ENCODE measurements around the gene FMO2.

Gene FMO2
- total RNA-seq = 0 reads per million in 4 experiments

GRCh38 chr1:171185091-171185490, at the start of gene FMO2:
Gene FMO2 (plus strand): TSS chr1:171185300. CDS start chr1:171185714, 414 bp downstream.
- no peak for DNase-seq

- DNase-seq = no peak
These were observed 47.5 kb upstream of the FMO2 start for GRCh38 chr1:171137580-171137979.

- DNase-seq = no peak
These were observed 46.1 kb upstream of the FMO2 start for GRCh38 chr1:171138980-171139379.

GRCh38 chr1:171139890-171140289, 45.2 kb upstream of the FMO2 start:
- no peak for DNase-seq

- DNase-seq = no peak
These were observed 44.7 kb upstream of the FMO2 start for GRCh38 chr1:171140401-171140800.

GRCh38 chr1:171140956-171141687, 44.0 kb upstream of the FMO2 start:
- no peak for DNase-seq

- DNase-seq = no peak
These were observed 43.2 kb upstream of the FMO2 start for GRCh38 chr1:171141688-171142415.

- DNase-seq = no peak
These were observed 42.4 kb upstream of the FMO2 start for GRCh38 chr1:171142416-171143385.

- no peak for DNase-seq
These were observed 34.9 kb upstream of the FMO2 start for GRCh38 chr1:171150156-171150555.

GRCh38 chr1:171152549-171152948, 32.6 kb upstream of the FMO2 start:
- DNase-seq = no peak

- no peak for DNase-seq
These were observed 29.6 kb upstream of the FMO2 start for GRCh38 chr1:171155484-171155883.

- DNase-seq = no peak
These were observed 27.0 kb upstream of the FMO2 start for GRCh38 chr1:171158096-171158495.

- DNase-seq = no peak
These were observed 26.5 kb upstream of the FMO2 start for GRCh38 chr1:171158551-171158950.

GRCh38 chr1:171159148-171159547, 26.0 kb upstream of the FMO2 start:
- DNase-seq = no peak

- DNase-seq = no peak
These were observed 24.9 kb upstream of the FMO2 start for GRCh38 chr1:171160211-171160610.

- no peak for DNase-seq
These were observed 24.3 kb upstream of the FMO2 start for GRCh38 chr1:171160639-171161354.

GRCh38 chr1:171161431-171161830, 23.7 kb upstream of the FMO2 start:
- no peak for DNase-seq

- DNase-seq = no peak
These were observed 18.7 kb upstream of the FMO2 start for GRCh38 chr1:171166361-171166760.

- no peak for DNase-seq
These were observed 17.3 kb upstream of the FMO2 start for GRCh38 chr1:171167785-171168184.

- no peak for DNase-seq
These were observed 12.6 kb upstream of the FMO2 start for GRCh38 chr1:171172471-171172870.

GRCh38 chr1:171173069-171173468, 12.0 kb upstream of the FMO2 start:
- DNase-seq = no peak

- DNase-seq = no peak
These were observed 10.4 kb upstream of the FMO2 start for GRCh38 chr1:171174560-171175294.

Data from effector CD8-positive, alpha-beta T cell (primary cell).